ENCODE measurements around the gene CAP2.

Gene CAP2

GRCh38 chr6:17460862-17461261 lies 67.5 kb downstream of the CAP2 start:
- no peaks in the 10 kb centered on the region for H3K4me1 Mint-ChIP-seq (ENCODE audit: low read depth)
- no peaks in the 10 kb centered on the region for H3K9me3 Mint-ChIP-seq
- no peaks in the 10 kb centered on the region for H3K36me3 Mint-ChIP-seq (ENCODE audit: low read depth)
- intact Hi-C loops (cut with micrococcal nuclease), result no loop called here
- H3K27me3 Mint-ChIP-seq, result no peaks in the 10 kb centered on the region
- H3K27ac Mint-ChIP-seq, result no peak overlapping the region
- no peak overlapping the region for H3K4me3 Mint-ChIP-seq

- no peaks in the 10 kb centered on the region for H3K27me3 Mint-ChIP-seq
- no peak overlapping the region for H3K4me3 Mint-ChIP-seq
- H3K9me3 Mint-ChIP-seq, result no peaks in the 10 kb centered on the region
- H3K36me3 Mint-ChIP-seq (ENCODE audit: low read depth), result no peaks in the 10 kb centered on the region
- no peak overlapping the region for H3K27ac Mint-ChIP-seq
- intact Hi-C loops (cut with micrococcal nuclease), result no loop called here
- H3K4me1 Mint-ChIP-seq (ENCODE audit: low read depth), result no peaks in the 10 kb centered on the region
Measured at GRCh38 chr6:17466147-17466546, 72.8 kb downstream of the CAP2 start.

GRCh38 chr6:17466707-17467106 lies 73.3 kb downstream of the CAP2 start:
- intact Hi-C loops (cut with micrococcal nuclease), result no loop called here
- H3K4me1 Mint-ChIP-seq (ENCODE audit: low read depth), result no peaks in the 10 kb centered on the region

GRCh38 chr6:17469006-17469832 lies 75.8 kb downstream of the CAP2 start:
- intact Hi-C loops (cut with micrococcal nuclease), result no loop called here
- H3K9me3 Mint-ChIP-seq, result no peaks in the 10 kb centered on the region
- H3K4me3 Mint-ChIP-seq, result no peak overlapping the region
- H3K27me3 Mint-ChIP-seq, result no peaks in the 10 kb centered on the region
- no peaks in the 10 kb centered on the region for H3K36me3 Mint-ChIP-seq (ENCODE audit: low read depth)
- H3K4me1 Mint-ChIP-seq (ENCODE audit: low read depth), result no peaks in the 10 kb centered on the region
- no peak overlapping the region for H3K27ac Mint-ChIP-seq

More at GRCh38 chr6:17466707-17467106, 73.3 kb downstream of the CAP2 start:
- Mint-ChIP-seq H3K27me3 (no peaks in the 10 kb centered on the region), H3K27ac (no peak overlapping the region), H3K36me3 (ENCODE audit: low read depth) (no peaks in the 10 kb centered on the region), H3K4me3 (no peak overlapping the region), H3K9me3 (no peaks in the 10 kb centered on the region)

GRCh38 chr6:17470202-17470937 lies 77.0 kb downstream of the CAP2 start:
- intact Hi-C loops (cut with micrococcal nuclease), result no loop called here
- Mint-ChIP-seq H3K4me1 (ENCODE audit: low read depth) (no peaks in the 10 kb centered on the region), H3K36me3 (ENCODE audit: low read depth) (no peaks in the 10 kb centered on the region), H3K27ac (no peak overlapping the region), H3K27me3 (no peaks in the 10 kb centered on the region), H3K4me3 (no peak overlapping the region), H3K9me3 (no peaks in the 10 kb centered on the region)

- intact Hi-C loops (cut with micrococcal nuclease), result no loop called here
- no peaks in the 10 kb centered on the region for H3K27me3 Mint-ChIP-seq
Measured at GRCh38 chr6:17470938-17471327, 77.5 kb downstream of the CAP2 start.

GRCh38 chr6:17472653-17473183 lies 79.3 kb downstream of the CAP2 start:
- H3K4me1 Mint-ChIP-seq (ENCODE audit: low read depth), result no peaks in the 10 kb centered on the region
- no peaks in the 10 kb centered on the region for H3K27me3 Mint-ChIP-seq
- no peaks in the 10 kb centered on the region for H3K9me3 Mint-ChIP-seq
- no peaks in the 10 kb centered on the region for H3K36me3 Mint-ChIP-seq (ENCODE audit: low read depth)
- no peak overlapping the region for H3K27ac Mint-ChIP-seq
- intact Hi-C loops (cut with micrococcal nuclease), result no loop called here
- H3K4me3 Mint-ChIP-seq, result no peak overlapping the region

More at GRCh38 chr6:17470938-17471327, 77.5 kb downstream of the CAP2 start:
- H3K27ac Mint-ChIP-seq, result no peak overlapping the region
- no peaks in the 10 kb centered on the region for H3K9me3 Mint-ChIP-seq
- no peaks in the 10 kb centered on the region for H3K36me3 Mint-ChIP-seq (ENCODE audit: low read depth)
- no peak overlapping the region for H3K4me3 Mint-ChIP-seq
- H3K4me1 Mint-ChIP-seq (ENCODE audit: low read depth), result no peaks in the 10 kb centered on the region

GRCh38 chr6:17473554-17473953 lies 80.2 kb downstream of the CAP2 start:
- Mint-ChIP-seq H3K9me3 (no peaks in the 10 kb centered on the region), H3K4me3 (no peak overlapping the region), H3K4me1 (ENCODE audit: low read depth) (no peaks in the 10 kb centered on the region), H3K27ac (no peak overlapping the region), H3K36me3 (ENCODE audit: low read depth) (no peaks in the 10 kb centered on the region), H3K27me3 (no peaks in the 10 kb centered on the region)
- intact Hi-C loops (cut with micrococcal nuclease), result no loop called here

- Mint-ChIP-seq H3K27me3 (no peaks in the 10 kb centered on the region), H3K9me3 (no peaks in the 10 kb centered on the region), H3K4me1 (ENCODE audit: low read depth) (no peaks in the 10 kb centered on the region), H3K4me3 (no peak overlapping the region), H3K36me3 (ENCODE audit: low read depth) (no peaks in the 10 kb centered on the region), H3K27ac (no peak overlapping the region)
- intact Hi-C loops (cut with micrococcal nuclease), result no loop called here
Measured at GRCh38 chr6:17474289-17474688, 80.9 kb downstream of the CAP2 start.

GRCh38 chr6:17475606-17476244 lies 82.3 kb downstream of the CAP2 start:
- no peak overlapping the region for H3K27ac Mint-ChIP-seq
- no peaks in the 10 kb centered on the region for H3K36me3 Mint-ChIP-seq (ENCODE audit: low read depth)
- no peaks in the 10 kb centered on the region for H3K9me3 Mint-ChIP-seq
- intact Hi-C loops (cut with micrococcal nuclease), result no loop called here
- no peak overlapping the region for H3K4me3 Mint-ChIP-seq
- H3K27me3 Mint-ChIP-seq, result no peaks in the 10 kb centered on the region
- H3K4me1 Mint-ChIP-seq (ENCODE audit: low read depth), result no peaks in the 10 kb centered on the region

GRCh38 chr6:17476511-17476910 lies 83.1 kb downstream of the CAP2 start:
- Mint-ChIP-seq H3K4me3 (no peak overlapping the region), H3K36me3 (ENCODE audit: low read depth) (no peaks in the 10 kb centered on the region), H3K4me1 (ENCODE audit: low read depth) (no peaks in the 10 kb centered on the region), H3K27ac (no peak overlapping the region), H3K27me3 (no peaks in the 10 kb centered on the region), H3K9me3 (no peaks in the 10 kb centered on the region)
- intact Hi-C loops (cut with micrococcal nuclease), result no loop called here

GRCh38 chr6:17477356-17477755 lies 84.0 kb downstream of the CAP2 start:
- Mint-ChIP-seq H3K4me3 (no peak overlapping the region), H3K4me1 (ENCODE audit: low read depth) (no peaks in the 10 kb centered on the region), H3K36me3 (ENCODE audit: low read depth) (no peaks in the 10 kb centered on the region), H3K27ac (no peak overlapping the region), H3K27me3 (no peaks in the 10 kb centered on the region), H3K9me3 (no peaks in the 10 kb centered on the region)
- intact Hi-C loops (cut with micrococcal nuclease), result no loop called here

GRCh38 chr6:17478223-17478907 lies 85.0 kb downstream of the CAP2 start:
- H3K4me1 Mint-ChIP-seq (ENCODE audit: low read depth), result no peaks in the 10 kb centered on the region
- H3K4me3 Mint-ChIP-seq, result no peak overlapping the region
- H3K36me3 Mint-ChIP-seq (ENCODE audit: low read depth), result no peaks in the 10 kb centered on the region
- H3K27me3 Mint-ChIP-seq, result no peaks in the 10 kb centered on the region
- intact Hi-C loops (cut with micrococcal nuclease), result no loop called here
- no peaks in the 10 kb centered on the region for H3K9me3 Mint-ChIP-seq
- no peak overlapping the region for H3K27ac Mint-ChIP-seq
